GM18868 (cell line): ENCODE measurements around the gene NCBP2L.

ENCODE experiments used
- ATAC-seq: cut with Tn5 transposase; IDR thresholded peaks from one replicate; pipeline ENCODE4 v1.9.1; 2021; ENCODE audit warnings: mild to moderate bottlenecking, moderate library complexity; ENCODE audit not compliant: unreplicated experiment

Gene NCBP2L

GRCh38 chrX:107777536-107777832 lies at the start of gene NCBP2L:
Gene NCBP2L (plus strand): TSS chrX:107777733. CDS start chrX:107794221, 16,488 bp downstream.
- no peak for ATAC-seq

DNA sequence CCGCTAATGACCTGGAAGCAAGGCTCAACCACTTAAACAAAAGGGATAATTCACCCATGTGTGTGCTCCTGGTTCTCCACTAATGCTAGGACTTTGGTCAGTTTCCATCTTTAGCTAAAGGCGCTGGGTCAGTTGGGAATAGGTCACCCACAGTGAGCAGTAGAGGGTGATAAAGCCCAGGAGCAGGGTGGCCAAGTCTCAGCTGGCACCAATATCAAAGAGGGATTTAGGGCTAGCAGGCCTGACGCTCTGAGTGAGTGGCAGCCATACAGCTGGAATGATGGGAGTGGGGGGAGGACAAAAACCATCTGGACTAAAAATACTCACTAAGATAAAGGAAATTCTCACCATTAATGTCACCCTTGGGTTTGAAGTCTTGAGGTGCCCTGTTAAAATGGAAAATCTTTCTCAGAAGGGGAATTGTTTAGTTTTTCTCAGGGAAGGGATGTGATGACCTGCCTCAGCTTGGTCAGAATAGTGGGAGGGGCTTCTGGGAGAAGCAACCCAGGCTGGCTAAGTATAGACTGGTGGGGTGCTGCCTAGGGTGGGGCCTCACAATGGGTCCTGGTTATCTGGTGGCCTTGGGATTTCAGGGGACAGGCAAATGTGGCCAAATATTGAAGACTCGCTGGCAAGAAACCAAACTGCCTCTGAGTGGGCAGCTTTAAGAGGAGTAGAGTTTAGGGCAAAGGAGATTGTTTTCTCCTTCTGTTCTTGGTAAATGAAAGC lies 49.0 kb upstream of the NCBP2L start:
- no peak for ATAC-seq

DNA sequence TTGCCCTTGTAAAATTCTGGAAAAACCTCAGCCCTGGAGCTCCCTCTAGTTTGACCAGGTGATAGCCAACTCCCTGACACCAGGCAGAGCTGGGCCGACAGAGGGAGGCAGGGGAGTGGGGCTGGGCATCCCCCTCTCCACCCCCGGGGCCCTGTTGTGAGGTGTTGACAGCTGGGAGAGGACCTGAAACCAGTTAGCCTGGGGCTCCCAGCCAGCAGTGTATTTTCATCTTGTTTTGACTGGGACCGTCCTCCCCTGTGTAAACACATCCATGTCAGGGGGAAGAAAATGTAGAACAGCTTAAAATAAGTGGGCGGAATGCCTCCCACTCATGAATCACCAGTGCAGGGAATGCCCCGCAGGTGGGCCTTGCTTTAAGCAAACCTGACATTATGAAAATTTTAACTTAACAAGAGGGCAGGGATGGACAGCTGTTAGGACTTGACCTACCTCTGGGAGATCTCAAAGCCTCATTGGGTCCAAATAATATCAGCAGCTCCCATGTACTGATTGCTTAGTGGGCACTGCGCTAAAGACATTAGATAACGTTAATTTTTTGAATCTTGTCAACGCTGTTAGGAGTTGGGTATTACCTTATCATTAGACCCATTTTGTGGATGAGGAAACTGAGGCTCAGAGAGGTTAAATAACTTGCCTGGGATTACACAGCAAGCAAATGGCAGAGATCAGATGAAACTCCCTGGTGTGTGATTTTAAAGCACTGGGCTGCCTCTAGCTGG lies 47.8 kb upstream of the NCBP2L start:
- peak; percentile 95 for ATAC-seq

DNA sequence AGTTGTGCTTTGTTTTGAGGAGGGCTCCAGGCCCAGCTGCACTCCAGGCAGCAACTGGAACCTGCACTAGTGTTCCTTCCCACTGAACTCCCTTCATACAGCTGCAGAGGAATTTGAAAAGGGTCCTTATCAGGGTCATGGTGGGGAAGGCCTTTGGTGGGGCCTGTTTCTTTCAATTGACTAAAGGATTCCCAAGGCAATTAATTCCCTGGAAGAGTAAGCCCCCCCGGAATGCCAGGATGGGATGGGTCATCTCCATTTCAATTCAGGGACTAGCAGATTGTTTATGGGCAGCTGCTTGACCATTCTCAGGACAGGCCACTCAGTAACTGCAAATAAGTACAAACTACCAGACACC lies 47.3 kb upstream of the NCBP2L start:
- ATAC-seq = no peak

- no peak for ATAC-seq
Measured at GRCh38 chrX:107730991-107731766, 46.4 kb upstream of the NCBP2L start.

- ATAC-seq = no peak
Measured at GRCh38 chrX:107731831-107732502, 45.6 kb upstream of the NCBP2L start.

DNA sequence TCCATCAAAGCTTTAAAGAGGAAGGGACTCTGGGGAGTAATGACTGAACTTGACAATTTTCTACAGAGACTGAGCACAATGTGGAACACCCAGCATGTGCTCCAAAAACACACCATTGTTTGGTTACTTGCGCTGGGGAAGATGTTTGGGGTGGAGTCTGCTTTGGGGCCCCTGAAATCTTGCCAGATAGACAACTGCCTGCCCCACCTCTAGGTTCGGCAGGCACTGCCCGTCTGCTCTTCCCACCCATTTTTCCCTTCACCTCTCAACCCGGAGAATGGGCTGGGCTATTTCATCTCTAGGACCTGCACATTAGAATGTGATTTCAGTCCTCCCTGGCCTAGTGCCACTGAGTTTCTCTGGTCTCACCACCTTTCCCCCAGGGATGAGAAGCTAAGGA lies 43.8 kb upstream of the NCBP2L start:
- no peak for ATAC-seq

GRCh38 chrX:107734646-107735045 lies 42.9 kb upstream of the NCBP2L start:
- no peak for ATAC-seq

DNA sequence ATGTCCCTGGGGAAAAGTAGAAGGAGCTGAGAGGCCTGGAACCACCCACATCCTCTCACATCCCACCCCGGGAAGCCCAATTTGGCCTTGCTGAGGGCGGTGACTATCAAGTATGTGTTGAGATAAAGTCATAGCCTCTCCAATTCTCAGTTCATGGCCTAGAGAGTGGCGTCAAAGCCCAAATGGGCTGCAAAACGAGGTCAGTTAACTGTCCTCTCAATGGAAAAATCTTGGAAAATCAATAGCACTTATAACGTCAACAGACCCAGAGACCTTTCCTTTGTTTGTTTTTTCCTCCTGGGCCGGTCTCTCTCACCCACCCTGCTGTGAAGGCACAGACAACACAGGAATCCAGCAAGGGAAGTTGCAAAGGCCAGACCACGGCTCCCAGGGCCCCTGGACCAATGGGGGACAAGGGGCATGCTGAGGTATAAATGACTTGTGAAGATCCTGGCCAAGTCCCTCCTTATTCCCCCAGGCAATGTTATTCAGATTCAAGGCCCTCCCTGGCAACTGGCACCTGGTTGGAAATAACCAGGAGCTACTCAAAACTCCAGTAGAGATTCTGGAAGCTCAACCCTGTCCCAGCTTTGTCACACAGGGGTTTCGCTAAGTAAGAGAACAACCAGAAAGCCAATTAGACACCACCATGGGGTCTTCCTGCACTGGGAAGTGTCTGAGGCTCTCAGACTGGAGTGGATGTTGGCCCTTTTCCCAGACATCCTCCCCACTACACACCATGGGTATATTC lies 40.6 kb upstream of the NCBP2L start:
- ATAC-seq = no peak

GRCh38 chrX:107738272-107738671 lies 39.3 kb upstream of the NCBP2L start:
- no peak for ATAC-seq

- ATAC-seq = no peak
Measured at GRCh38 chrX:107738768-107739167, 38.8 kb upstream of the NCBP2L start.

DNA sequence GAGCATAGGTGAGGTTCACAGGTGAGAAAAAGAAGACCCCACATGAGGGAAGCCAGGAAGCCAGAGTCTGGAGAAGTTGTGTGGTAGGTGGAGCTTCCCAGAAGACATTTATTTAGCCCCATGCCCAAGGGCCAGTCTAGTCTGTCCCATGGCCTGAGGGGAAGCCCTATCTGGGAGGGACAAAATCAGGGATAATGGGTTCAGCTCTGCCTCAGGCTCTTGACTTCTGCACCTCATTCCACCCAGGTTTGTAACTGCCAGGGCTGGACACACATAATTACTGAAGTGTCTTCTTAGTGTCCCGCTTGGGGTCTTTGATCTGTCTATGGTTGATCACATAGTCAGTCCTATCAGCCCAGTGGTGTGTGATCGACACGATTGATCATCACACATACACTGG lies 38.0 kb upstream of the NCBP2L start:
- ATAC-seq = no peak

DNA sequence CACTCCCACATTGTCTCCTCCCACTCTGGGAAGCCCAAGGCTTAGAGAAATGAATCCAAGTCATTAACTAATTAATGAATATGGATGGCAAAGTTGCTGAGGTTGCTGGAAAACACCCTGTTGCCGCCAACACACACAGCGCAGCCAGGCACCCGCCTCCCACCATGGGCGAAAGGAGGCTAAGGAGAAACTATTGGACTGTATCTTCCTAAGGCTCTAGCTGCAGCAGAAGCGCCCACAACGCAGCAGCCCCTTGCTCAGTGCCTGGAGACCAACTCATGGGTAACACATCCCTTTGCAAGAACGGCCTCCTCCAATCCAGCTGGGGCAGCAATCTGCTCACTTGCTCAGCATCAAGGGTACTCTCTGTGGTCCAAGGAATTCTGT lies 36.1 kb upstream of the NCBP2L start:
- ATAC-seq = peak; percentile 30

GRCh38 chrX:107742700-107743191 lies 34.8 kb upstream of the NCBP2L start:
- no peak for ATAC-seq

DNA sequence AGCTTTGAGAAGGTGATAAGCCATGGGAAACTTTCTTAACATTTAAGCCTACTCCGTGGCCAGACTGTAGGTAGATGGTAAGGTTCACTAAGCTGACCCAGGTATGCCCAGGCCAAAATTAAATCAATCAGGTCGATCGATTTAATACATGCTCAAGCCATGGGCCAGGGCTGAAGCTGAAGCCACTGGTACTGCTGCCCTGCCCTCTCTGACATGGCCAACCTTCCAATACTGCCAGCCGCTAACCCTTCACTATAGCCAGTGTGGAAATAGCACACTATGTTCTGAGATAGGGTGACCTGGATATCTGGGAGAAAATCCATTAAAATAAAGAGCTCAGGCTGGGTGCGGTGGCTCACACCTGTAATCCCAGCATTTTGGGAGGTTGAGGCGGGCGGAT lies 33.5 kb upstream of the NCBP2L start:
- ATAC-seq = no peak

DNA sequence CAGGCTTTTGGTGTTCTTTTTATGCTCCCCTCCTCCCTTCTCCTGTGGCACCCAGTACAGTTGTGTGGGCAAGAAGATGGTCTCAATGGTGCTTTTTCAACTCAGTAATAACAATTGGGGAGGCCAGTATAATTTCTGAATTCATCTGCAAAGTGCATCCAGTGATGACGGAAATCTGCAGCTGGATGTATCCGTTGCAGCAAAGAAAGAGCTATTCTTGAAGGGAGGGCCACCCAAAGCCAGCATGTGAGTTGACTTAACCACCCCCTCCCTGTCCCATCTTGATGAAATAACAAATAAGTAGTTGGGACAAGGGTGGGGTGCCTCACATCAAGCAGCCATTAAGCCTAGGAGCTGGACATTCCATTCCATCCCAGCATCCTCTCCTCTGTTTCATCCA lies 32.7 kb upstream of the NCBP2L start:
- no peak for ATAC-seq

- no peak for ATAC-seq
Measured at GRCh38 chrX:107747596-107748161, 29.9 kb upstream of the NCBP2L start.

- ATAC-seq = no peak
Measured at GRCh38 chrX:107748506-107748905, 29.0 kb upstream of the NCBP2L start.

- ATAC-seq = no peak
Measured at GRCh38 chrX:107750263-107750662, 27.3 kb upstream of the NCBP2L start.

GRCh38 chrX:107750861-107751445 lies 26.6 kb upstream of the NCBP2L start:
- ATAC-seq = no peak
